GM12864 (cell line): ENCODE data around the gene GLT6D1.

Experiments
- DNase-seq: peaks from one replicate; pipeline ENCODE4 v3.0.0-alpha.2; 2011; ENCODE audit warnings: low read depth
- H3K4me3 ChIP-seq: 2 replicates; pipeline ENCODE4 v1.5.1; 2011; ENCODE audit warnings: mild to moderate bottlenecking, low read depth, low read length, control low read depth
- TF ChIP-seq, protein P1 (sequence below): IDR thresholded peaks from 2 replicates; pipeline ENCODE4 v1.5.1; 2011; ENCODE audit warnings: low read depth, mild to moderate bottlenecking, moderate library complexity, low read length, control low read depth, inconsistent platforms; ENCODE audit errors: missing control alignments

GLT6D1 gene

DNA sequence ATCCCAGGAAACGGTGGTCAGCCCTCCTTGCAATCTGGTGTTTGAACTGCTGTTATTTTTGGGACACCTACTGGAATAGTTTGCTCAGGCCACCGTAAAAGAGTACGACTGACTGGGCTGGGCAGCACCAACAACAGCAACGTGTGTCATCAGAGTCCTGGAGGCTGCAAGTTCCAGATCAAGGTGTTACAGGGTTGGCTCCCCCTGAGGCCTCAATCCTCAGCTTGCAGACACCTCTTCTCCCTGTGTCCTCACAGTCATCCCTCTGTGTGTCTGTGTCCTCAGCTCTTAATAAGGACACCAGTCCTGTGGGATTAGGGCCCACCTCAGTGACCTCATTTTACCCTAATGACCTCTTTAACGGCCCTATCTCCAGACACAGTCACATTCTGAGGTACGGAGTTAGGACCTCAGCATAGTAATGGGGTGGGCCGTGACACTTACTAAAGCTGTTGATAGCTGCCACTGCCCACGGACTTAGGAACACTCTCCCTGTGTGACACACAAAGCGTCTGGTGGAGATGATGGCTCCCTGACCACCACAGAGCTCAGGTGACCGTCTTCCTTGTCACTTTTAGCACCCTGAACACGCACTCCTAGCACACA, 16.8 kb downstream of the GLT6D1 start:
- no peak for DNase-seq
- TF ChIP-seq, protein P1, sequence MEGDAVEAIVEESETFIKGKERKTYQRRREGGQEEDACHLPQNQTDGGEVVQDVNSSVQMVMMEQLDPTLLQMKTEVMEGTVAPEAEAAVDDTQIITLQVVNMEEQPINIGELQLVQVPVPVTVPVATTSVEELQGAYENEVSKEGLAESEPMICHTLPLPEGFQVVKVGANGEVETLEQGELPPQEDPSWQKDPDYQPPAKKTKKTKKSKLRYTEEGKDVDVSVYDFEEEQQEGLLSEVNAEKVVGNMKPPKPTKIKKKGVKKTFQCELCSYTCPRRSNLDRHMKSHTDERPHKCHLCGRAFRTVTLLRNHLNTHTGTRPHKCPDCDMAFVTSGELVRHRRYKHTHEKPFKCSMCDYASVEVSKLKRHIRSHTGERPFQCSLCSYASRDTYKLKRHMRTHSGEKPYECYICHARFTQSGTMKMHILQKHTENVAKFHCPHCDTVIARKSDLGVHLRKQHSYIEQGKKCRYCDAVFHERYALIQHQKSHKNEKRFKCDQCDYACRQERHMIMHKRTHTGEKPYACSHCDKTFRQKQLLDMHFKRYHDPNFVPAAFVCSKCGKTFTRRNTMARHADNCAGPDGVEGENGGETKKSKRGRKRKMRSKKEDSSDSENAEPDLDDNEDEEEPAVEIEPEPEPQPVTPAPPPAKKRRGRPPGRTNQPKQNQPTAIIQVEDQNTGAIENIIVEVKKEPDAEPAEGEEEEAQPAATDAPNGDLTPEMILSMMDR = no peak
- no peak overlapping the region for H3K4me3 ChIP-seq

DNA sequence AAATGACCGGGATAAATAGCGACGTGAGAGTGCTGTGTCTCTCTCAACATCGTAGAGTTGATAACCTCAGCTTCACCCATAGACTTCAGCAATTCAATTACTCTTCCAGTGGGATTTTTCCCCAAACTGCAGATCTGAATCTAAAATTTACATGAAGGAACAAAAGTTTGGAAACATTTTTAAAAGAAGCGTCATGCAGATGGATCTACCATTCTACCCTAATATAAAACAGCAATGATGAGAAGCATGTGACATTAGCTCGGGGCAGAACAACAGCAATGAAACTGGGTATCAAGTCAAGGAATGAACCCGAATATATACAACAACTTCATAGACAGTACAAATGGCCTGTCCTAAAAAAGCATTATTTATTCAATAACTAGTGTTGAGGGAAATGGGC, 18.8 kb downstream of the GLT6D1 start:
- TF ChIP-seq, protein P1 = no peak
- no peak overlapping the region for H3K4me3 ChIP-seq
- DNase-seq = no peak

DNA sequence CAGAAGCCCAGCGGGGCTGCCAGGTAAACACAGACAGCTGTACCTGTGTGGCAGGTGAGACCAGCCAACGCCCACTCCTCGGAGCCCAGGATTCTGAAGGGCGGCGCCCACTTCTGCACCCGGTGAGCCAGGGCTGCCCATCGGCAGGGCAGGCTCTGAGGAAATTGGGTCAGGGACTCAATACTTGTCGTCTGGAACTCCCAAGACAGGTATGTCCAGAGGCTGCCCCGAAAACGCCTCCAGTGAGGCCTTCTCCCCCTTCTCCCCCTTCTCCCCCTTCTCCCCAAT, 19.8 kb downstream of the GLT6D1 start:
- DNase-seq = no peak
- TF ChIP-seq, protein P1 = no peak
- no peak overlapping the region for H3K4me3 ChIP-seq

DNA sequence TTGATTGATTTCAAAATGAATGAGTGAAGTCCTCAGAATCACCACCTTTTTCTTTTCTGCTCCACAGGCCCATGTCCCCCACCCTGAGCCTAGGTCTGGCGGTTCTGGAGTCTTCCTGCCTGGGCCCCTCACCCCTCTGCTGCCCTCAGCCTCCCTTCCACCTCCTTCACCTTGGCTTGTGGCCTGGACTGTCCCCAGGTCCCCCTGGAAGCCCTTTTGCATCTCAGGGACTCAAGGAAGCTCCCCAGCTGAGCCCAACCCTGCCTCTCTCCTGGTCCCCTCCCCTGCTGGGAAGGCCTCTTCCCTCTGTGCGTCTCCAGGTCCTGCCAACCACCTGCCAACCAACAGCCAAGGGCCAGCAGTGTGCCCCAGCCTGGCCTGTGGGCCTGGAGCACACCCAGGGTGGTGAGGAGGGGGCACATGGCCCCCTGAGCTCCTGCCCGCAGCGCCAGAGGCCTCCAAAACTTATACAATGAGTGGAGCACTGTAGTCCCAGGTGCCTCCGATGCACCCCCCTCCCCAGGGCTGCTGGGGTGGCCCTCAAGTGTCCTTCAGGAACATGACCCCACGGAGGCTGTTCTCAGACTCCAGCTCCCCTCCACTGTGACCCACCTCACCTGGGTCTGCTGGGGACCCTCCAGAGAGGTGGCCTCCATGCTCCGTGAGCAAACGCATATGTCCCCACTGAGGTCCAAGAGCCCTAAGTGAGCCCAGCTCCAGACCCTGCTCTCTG, 20.3 kb downstream of the GLT6D1 start:
- TF ChIP-seq, protein P1 = no peak
- DNase-seq = no peak
- no peak overlapping the region for H3K4me3 ChIP-seq

DNA sequence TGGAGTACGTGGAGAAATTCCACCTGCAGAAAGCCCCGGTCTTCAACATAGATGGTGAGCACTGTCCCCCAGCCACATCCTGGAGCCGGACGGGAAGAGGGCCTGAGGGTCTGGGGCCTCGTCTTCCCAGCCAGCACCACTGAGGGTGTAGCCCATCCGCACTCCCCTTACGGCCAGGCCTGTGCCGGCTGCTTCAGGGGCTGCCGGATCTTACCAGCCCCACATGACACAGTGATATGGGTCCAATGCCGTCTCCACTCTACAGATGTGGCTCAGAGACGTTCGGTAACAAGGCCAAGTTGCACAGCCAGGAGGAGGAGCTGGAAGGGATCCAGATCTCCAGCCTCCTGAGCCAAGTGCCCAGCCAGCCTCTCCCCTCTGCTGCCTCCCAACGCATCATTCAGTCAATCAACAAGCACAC, 21.3 kb downstream of the GLT6D1 start:
- TF ChIP-seq, protein P1 = no peak
- H3K4me3 ChIP-seq = no peak overlapping the region

DNA sequence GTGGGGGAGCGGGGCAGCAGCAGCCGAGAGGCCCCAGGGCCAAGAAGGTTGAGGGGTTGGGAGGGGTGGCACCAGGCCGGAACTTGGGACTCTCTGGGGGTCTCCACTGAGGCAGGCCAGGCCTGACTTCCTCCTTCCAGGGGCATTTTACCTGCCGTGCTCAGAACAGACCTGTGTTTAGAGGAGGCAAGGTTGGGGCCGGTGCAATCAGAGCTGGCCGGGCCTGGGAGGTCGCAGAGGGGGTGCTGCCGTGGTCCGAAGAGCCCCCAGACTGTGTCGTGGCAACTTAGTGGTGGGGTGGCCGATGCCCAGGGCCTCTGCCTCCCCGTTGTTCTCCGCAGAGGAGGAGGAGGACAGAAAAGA, 21.8 kb downstream of the GLT6D1 start:
- DNase-seq = no peak
- H3K4me3 ChIP-seq = no peak overlapping the region
- TF ChIP-seq, protein P1 = no peak

More for the DNA sequence above, 21.3 kb downstream of the GLT6D1 start:
- no peak for DNase-seq
